GM19467 (cell line): ENCODE measurements around the gene ARRDC2.
"Not testable (repeated sequence)": the region's sequence is repeated elsewhere in the genome, so short reads cannot be mapped to it uniquely, and the experiment has no call there.

Experiments used
- ATAC-seq: cut with Tn5 transposase; IDR thresholded peaks from one replicate; pipeline ENCODE4 v1.9.1; 2021; ENCODE audit warnings: mild to moderate bottlenecking, moderate library complexity; ENCODE audit not compliant: unreplicated experiment

The ARRDC2 gene

DNA sequence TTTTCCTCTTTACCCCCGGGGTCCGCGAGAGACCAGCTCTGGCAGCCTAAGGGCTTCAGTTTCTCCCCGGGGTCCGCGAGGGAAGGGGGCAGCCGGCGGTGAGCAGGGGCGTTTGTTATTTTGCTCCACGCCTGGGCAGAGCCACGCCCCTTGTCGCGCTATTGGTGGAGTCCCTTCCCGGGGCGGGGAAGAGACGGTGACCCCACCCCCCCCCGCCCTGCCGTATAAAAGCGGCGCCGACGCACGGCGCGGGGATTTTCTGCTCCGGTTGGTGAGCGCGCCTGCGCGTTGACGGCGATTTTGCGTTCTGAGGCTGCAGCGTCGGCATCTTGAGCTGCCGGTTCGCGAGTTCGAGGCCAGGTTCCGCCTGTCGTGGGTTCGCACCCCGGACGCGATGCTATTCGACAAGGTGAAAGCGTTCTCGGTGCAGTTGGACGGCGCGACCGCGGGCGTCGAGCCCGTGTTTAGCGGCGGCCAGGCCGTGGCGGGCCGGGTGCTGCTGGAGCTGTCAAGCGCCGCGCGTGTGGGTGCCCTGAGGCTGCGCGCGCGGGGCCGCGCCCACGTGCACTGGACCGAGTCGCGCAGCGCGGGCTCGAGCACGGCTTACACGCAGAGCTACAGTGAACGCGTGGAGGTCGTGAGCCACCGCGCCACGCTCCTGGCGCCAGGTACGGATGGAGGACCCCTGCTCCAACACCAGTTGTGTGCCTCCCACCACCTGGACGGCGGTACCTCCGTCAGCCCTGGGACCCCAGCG is at the start of gene ARRDC2:
ARRDC2 (plus strand) TSS at position 254 of the 757 bp plus-strand sequence; CDS start at position 395, 141 bp downstream.
- peak; percentile 51 for ATAC-seq

DNA sequence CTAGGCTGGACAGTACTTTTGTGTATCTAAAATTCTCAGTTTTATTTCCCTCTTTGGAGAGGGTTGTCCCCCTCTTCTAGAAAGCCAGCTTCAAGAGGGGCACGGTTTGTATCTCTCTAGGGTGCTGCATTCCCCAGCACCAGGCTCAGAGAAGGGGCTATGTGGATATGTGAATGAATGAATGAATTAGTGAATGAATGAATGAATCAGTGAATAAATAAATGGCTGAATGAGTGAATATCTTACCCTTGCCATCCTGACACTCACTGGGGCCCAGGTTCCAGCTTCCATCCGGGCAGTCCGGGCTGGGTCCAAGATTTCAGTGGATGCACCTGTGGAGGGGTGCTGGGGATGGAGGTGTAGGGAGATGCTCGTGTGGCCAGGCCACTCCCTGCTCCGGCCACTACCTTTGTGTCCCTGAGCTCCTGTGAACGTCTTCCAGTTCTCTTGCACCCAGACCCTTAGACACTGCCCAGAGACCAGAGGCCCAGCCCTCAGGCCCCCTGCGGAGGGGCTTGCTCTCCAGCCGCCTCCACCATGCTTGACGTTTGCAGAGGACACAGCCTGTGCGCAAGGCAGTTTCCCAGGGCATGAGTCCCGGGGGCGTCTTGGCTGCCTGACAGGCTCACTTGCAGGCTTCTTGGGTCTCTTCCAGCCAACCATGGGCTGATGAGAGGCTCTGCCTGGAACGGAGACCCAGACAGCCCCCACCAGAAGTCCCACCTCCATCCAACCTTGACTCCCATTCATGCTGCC is 43.9 kb upstream of the ARRDC2 start:
- ATAC-seq = no peak

DNA sequence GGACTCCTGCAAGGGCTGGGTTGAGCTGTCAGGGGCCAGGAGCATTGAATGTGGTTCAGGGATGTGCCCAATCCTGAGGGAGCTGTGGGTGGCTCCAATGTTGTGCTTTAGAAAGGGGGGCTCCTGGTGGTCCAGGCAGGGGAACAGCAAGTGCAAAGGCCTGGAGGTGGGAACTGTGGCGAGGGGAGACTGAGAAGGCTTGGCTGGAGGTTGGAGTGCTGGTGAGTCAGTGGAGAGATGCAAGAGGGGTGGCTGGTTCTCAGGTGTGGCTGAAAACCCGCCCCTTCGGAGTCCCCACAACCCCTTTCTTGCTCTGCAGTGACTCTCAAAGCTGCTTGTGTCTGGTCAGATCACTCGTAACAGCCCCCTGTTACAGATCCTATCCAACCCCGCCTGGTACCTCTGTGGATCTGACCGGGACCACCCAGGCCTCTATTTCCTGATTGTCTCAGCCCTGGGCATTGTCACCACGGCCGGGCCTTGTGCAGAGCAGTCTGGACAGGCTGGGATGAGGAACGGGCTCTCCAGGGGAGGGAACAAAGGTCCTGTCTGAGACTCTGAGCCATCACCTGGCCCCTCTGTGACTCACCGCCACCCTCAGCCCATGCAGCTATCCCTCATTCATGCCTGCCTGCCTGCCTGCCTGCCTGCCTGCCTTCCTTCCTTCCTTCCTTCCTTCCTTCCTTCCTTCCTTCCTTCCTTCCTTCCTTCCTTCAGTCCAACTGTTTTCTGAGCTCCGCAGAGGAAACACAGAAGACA is 42.4 kb upstream of the ARRDC2 start:
- ATAC-seq = no peak

DNA sequence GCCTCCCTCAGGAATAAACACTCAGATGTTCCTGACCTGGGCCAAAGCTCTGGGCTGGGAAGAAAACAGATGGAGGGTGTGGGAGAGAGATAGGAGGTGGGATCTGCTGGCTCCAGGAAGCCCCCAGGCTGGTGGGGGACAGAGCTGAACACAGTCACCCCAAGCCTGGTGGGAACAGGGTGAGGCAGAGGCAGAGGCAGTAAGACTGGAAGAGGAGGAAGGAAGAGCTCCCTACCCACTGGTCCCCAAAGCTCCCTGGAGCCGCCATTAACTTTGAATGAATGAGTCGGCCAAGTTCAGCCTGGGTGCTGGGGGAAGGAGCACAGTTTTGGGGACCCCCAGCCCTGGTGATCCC is 41.9 kb upstream of the ARRDC2 start:
- no peak for ATAC-seq

DNA sequence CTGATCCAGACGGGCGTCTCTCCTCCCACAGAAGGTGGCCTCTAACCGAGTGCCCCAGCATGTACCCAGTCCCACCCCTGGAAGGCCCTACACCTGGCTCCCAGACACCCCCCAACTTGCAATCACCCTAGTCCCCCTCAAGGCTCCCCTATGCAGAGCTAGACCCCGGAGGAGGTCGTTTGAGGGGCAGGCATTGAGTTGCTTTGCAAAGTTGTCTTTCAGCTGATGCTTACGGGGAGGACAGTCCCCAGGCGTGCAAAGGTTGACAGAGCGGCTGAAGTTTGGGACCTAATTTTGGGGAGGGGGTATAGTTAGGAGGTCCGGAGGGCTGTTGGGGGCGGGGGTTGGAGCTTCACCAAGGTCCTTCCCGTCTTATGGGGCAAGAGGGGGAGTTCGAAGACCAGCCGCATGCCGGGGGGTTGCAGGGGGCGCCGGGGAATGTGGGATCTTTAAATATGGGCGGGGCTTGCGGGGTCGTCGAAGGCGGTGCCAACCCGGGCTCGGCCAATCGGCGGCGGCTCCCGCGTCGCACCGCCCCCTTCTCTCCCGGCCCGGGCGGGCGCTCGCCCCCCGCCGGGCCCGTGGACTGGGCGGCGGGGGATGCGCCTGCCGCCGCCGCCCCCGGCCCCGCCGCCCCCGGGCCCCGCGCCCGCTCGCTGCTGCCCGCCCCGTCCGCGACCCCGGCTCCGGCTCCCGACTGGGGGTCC is 41.3 kb upstream of the ARRDC2 start, which contains the start of gene KCNN1:
KCNN1 (plus strand) TSS at position 558 of the 707 bp plus-strand sequence. CDS start 6,782 bp downstream, outside the sequence.
- ATAC-seq = no peak

DNA sequence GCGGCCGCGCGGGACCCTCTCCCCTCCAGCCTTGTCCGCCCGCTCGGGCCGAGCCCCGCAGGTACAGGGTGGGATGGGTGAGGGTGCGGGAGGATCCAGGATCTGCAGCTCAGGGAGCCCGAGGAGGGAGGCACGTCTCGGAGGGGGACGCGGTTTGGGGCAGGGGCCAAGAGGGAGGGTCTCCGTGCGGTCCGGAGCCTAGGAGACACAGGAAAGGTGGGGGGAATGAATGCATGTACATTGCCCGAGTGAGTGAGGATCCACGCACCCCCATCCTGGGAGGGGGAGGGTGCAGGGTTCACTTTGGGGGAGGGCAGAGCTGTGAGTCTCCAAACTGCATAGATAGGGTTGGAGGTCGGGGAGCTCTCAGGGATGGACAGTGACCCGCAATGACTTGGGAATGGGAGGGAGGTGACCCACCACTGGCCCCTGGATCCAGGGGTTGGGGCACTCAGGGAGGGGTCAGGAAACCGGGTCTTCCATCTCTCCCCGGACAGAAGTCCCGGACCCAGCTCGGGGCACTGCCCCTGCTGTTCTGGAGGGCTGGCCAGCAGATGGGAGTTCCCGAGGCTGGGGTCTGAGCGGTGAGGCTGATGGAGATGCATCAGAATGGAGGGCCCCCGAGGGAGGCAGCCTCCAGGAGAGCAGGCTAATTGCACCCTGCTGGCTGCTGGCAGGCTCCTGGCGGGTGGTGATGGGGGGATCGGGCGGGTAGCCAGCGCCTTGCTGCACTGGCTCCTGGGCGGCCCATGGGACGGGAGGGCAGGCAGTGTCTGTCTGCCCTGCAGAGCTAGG is 40.5 kb upstream of the ARRDC2 start:
- ATAC-seq = no peak

DNA sequence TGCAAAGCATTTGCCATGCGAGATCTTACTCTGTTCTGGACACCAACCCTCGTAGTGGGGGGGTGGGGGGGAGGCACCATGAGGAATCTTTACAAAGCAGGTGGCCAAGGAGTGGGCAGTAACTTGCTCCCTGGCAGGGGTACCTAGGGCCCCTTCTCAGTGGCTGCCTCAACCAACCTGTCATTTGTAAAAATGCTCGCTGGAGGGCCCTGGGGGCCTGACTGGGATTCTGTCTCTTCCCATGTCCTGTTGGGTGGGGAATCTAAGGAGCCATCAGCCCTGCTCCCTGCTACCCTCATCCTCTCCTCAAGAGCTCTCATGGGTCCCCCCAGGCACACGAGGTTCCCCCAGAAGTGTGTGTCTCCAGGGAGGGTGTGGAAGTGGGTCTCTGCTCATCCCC is 39.6 kb upstream of the ARRDC2 start:
- no peak for ATAC-seq

DNA sequence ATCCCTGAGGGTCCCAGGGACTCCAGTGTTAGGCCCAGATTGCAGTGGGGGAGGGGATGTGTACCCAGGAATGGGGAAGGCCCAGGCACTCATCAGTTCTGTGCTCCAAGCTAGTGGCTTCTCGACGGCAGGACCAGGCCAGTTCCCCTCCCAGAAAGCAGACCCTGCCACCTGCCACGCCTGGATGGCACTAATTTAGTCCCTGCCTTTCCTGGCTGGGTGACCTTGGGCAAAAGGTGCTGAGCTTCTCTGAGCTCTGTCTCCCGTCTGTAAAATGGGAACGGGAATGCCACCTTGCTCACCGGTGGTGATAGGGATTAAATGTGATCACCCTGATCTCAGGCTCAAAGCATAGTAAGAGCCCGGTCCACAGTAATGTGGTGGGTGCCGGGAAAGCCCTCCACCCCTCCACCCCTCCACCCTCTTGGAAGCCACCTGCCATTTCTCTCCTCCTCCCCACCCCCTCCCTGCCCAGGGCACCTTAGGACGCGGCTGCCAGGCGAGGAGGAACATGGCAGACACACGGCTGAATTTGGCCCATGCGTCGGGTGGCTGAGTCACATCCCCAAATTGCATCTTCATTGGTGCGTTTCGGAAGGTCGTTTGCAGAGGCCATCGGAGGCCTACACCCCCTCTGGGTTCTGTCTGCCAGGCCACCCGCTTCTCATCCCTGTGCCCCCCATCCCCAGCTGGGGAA is 38.7 kb upstream of the ARRDC2 start:
- no peak for ATAC-seq

DNA sequence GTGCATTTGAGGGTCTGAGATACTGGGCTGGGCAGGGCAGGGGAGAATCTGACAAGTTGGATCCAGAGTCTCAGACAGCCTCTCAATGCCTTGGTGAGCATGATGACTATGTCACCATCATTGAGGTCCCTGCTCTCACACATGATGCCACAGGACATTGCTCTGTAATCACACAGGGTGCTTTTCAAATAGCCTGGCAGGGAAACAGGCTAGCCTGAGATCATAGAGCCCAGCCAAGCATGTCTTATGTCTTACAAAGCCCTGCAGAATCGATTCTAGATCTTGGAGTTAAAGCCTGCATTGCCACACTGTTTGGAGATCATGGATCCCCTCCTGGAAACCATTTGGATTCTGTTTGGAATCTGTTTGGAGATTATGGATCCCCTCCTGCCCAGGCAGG is 35.7 kb upstream of the ARRDC2 start:
- ATAC-seq = no peak

DNA sequence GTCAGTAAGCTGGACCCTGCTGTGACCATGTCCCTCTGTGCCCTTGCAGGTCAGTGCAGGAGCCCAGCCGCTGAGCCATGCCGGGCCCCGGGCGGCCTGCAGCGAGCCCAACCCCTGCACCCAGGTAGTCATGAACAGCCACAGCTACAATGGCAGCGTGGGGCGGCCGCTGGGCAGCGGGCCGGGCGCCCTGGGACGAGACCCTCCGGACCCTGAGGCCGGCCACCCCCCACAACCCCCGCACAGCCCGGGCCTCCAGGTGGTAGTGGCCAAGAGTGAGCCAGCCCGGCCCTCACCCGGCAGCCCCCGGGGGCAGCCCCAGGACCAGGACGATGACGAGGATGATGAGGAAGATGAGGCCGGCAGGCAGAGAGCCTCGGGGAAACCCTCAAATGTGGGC is 34.2 kb upstream of the ARRDC2 start:
- ATAC-seq = no peak

DNA sequence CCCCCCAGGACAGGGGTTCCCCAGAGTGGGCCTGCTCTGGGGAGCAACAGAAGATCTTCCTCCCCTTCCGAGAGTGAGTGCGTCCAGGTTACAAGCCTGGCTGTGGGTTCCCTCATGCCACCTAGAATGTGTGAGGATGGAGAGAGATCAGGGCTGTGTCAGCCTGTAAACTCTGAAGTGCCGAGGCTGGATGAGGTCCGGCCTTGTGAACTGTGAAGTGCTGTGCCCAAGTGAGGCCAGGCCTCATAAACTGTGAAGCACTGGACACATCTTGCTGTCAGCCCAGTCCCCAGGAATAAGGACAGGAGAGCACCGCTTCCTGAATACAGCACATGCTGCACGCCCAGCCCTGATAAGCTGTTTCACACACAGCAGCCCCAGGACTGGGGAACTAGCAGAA is 33.4 kb upstream of the ARRDC2 start:
- no peak for ATAC-seq

DNA sequence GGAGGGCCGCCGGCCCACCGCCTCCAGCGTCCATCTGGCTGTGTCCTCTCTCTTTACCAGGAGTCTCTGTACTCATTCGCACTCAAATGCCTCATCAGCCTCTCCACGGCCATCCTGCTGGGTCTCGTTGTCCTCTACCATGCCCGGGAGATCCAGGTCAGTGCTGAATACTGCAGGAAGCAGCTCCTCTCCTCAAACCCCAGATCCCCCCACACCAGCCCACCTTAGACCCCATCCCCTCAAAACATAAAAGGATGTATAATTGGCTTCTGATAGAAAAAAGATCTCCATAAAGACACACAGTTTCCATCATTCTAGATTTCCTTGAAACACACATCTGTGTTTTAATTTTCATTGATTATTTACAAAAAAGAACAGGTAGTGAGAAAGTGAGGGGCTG is 32.9 kb upstream of the ARRDC2 start:
- ATAC-seq = no peak

DNA sequence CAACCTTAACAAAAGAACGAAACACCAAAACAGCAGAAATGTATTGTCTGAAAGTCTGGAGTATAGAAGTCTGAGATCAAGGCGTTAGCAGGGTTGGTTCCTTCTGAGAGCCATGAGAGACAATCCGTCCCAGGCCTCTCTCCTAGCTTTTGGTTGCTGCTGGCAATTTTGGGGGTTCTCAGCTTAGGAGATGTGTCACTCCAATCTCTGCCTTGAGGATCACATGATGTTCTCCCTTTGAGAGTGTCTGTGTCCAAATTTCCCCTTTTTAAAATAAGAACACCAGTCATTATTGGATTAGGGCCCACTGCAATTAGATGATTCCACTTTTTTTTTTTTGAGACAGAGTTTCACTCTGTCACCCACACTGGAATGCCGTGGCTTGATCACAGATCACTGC is 30.9 kb upstream of the ARRDC2 start:
- ATAC-seq = no peak

DNA sequence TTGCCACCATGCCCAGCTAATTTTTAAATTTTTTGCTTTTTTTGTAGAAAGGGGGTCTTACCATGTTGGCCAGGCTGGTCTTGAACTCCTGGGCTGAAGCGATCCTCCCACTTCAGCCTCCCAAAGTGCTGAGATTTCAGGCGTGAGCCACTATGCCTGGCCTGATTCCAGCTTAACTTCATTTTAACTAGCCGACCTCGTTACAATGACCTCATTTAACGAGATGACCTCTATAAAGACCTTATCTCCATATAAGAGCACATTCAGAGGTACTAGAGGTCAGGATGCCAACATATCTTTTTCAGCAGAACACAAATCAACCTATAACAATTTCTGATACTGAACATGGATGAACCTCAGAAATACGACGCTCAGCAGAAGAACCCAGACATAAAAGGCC is 30.5 kb upstream of the ARRDC2 start:
- ATAC-seq = no peak

DNA sequence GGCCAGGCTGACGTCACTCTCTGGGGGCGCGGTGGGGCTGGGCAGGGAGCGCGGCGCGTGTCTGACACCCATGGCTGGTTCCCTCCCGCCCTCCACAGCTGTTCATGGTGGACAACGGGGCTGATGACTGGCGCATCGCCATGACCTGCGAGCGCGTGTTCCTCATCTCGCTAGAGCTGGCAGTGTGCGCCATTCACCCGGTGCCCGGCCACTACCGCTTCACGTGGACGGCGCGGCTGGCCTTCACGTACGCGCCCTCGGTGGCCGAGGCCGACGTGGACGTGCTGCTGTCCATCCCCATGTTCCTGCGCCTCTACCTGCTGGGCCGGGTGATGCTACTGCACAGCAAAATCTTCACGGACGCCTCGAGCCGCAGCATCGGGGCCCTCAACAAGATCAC is 26.4 kb upstream of the ARRDC2 start:
- ATAC-seq = no peak

DNA sequence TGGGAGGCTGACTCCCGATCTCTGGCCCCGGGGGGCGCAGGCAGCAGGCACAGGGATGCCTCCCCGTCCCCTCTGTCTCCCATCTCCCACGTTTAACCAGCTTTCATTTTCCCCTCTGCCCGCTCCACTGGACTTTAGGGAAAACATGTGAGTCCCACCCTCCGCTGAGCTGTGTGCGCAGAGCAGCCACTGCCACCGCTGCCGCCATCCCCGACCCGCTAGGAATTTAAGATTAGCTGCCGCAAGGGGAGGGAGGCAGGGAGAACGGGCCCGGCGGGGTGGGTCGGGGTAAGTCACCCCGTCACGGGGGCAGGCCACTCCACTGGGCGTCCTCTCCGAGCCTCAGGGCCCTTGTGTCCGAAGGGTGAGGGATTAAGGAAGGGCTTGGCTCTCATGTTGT is 25.5 kb upstream of the ARRDC2 start:
- ATAC-seq = no peak

DNA sequence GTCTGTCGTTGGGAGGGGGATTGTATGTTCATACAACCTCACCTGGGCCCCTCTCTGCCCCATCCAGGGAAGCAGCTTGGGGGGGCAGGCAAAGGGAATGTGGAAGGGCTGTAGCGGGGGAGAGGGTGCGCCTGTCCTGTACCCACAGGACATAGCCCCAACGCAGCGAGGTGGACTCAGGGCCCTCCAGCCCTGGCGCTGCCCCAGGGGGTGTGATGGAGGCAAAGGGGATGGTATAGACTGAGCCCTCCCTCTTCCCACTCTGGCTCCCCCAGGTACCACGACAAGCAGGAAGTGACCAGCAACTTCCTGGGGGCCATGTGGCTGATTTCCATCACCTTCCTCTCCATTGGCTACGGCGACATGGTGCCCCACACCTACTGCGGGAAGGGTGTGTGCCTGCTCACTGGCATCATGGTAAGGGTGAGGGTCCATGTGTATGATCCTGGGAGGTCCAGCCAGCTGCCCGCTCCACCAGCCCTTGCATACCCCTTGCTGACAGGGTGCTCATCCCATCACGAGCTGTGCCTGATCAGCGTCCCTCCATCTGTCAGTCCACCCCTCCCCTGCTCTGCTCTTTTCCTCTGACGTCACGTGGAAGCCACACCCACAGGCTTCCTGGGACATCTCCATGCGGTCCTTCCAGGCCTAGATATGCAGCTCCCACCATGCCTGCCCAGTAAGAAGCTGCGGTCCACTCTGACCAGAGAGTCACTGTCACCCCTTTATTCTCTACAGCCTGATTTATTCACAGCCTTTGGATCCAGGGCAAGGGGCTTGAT is 22.7 kb upstream of the ARRDC2 start:
- no peak for ATAC-seq

DNA sequence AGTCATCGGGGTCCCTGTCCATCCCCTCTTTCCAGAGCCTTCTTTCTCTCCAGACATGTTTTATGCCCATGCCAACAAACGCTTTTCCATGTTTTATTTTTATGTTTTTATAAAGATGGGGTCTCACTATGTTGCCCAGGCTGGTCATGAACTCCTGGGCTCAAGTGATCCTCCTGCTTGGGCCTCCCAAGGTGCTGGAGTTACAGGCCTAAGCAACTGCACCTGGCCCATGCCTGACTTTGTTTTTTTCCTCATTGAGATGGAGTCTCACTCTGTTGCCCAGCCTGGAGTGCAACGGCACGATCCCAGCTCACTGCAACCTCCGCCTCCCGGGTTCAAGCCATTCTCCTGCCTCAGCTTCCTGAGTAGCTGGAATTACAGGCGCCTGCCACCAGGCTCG is 21.4 kb upstream of the ARRDC2 start:
- ATAC-seq = not testable (repeated sequence)

DNA sequence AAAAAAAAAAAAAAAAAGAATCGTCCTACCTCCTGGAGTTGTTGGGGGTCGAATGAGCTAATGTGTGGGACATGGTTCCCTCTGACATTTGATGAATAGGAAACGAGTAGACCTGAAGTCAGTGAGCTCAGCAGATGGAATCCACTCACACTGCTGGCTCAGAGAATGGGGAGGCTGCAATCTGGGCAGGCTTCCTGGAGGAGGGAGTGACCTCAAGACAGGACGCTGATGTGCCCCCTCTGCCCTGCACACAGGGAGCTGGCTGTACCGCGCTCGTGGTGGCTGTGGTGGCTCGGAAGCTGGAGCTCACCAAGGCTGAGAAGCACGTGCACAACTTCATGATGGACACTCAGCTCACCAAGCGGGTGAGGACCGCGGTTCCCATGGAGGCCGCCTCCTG is 19.8 kb upstream of the ARRDC2 start:
- no peak for ATAC-seq
